Fibroblast of upper back skin (primary cell): ENCODE data around the gene CATSPER2.
"Not testable (repeated sequence)": the region's sequence is repeated elsewhere in the genome, so short reads cannot be mapped to it uniquely, and the experiment has no call there.

Experiments used
- DNase-seq: peaks from one replicate; pipeline ENCODE4 v3.0.0-alpha.2; 2013

The CATSPER2 gene

GRCh38 chr15:43592841-43593240 is 55.8 kb downstream of the CATSPER2 start:
- DNase-seq: not testable (repeated sequence)

GRCh38 chr15:43589778-43590466 is 58.7 kb downstream of the CATSPER2 start, which contains the start of gene PPIP5K1:
Gene PPIP5K1, minus strand, starts transcription at chr15:43590208. Its CDS starts 5,704 bp downstream, at chr15:43584504.
- DNase-seq: not testable (repeated sequence)
